Neural crest cell (in vitro differentiated cells): ENCODE results near the gene LDLRAD3. TPM values are rescaled to one million over a fixed set of nuclear protein-coding genes. Genes with fewer than 3 reads are reported as not detected.
A peak's percentile ranks its signal among the peaks of the same experiment; 100 is the strongest.

ENCODE experiments used
- DNase-seq: peaks from one replicate; pipeline ENCODE4 v3.0.0; 2021; ENCODE audit warnings: low read depth, mixed read lengths, low spot score
- H3K27ac Mint-ChIP-seq: one replicate; pipeline ENCODE4 v1.8.0; 2021; ENCODE audit warnings: mild to moderate bottlenecking, mixed read lengths; ENCODE audit not compliant: unreplicated experiment
- H3K27me3 Mint-ChIP-seq: 2 replicates; pipeline ENCODE4 v1.8.0; 2021; ENCODE audit warnings: low read depth, mild to moderate bottlenecking, mixed read lengths
- H3K36me3 Mint-ChIP-seq: 2 replicates; pipeline ENCODE4 v1.8.0; 2021; ENCODE audit warnings: low read depth, mild to moderate bottlenecking, mixed read lengths
- H3K4me1 Mint-ChIP-seq: 2 replicates; pipeline ENCODE4 v1.8.0; 2021; ENCODE audit warnings: mixed read lengths
- H3K4me3 Mint-ChIP-seq: one replicate; pipeline ENCODE4 v1.8.0; 2021; ENCODE audit warnings: mild to moderate bottlenecking, mixed read lengths
- H3K9me3 Mint-ChIP-seq: 2 replicates; pipeline ENCODE4 v1.8.0; 2021; ENCODE audit warnings: mixed read lengths
- total RNA-seq: library from RNA; stranded (reverse); gene quantifications from 2 replicates; pipeline ENCODE4 v1.2.1, GENCODE V29; 2021
- TF ChIP-seq, protein P1 (sequence below): fragments of 200-600 bp; sonication (generic); conservative IDR thresholded peaks from 2 replicates; pipeline ENCODE4 v1.5.0; 2021; ENCODE audit warnings: antibody characterized with exemption, mild to moderate bottlenecking

LDLRAD3 gene
- total RNA-seq, 1 donor from 2014 or later = 30.1 TPM

GRCh38 chr11:36155770-36156160 lies 211.9 kb downstream of the LDLRAD3 start:
- TF ChIP-seq, protein P1, sequence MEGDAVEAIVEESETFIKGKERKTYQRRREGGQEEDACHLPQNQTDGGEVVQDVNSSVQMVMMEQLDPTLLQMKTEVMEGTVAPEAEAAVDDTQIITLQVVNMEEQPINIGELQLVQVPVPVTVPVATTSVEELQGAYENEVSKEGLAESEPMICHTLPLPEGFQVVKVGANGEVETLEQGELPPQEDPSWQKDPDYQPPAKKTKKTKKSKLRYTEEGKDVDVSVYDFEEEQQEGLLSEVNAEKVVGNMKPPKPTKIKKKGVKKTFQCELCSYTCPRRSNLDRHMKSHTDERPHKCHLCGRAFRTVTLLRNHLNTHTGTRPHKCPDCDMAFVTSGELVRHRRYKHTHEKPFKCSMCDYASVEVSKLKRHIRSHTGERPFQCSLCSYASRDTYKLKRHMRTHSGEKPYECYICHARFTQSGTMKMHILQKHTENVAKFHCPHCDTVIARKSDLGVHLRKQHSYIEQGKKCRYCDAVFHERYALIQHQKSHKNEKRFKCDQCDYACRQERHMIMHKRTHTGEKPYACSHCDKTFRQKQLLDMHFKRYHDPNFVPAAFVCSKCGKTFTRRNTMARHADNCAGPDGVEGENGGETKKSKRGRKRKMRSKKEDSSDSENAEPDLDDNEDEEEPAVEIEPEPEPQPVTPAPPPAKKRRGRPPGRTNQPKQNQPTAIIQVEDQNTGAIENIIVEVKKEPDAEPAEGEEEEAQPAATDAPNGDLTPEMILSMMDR = no peak
- Mint-ChIP-seq H3K9me3 (no peaks in the 10 kb centered on the region), H3K36me3 (no peaks in the 10 kb centered on the region), H3K4me3 (no peak overlapping the region), H3K27ac (no peak overlapping the region), H3K27me3 (no peaks in the 10 kb centered on the region), H3K4me1 (peaks cover 17% of the 10 kb centered on the region)
- no peak for DNase-seq

DNA sequence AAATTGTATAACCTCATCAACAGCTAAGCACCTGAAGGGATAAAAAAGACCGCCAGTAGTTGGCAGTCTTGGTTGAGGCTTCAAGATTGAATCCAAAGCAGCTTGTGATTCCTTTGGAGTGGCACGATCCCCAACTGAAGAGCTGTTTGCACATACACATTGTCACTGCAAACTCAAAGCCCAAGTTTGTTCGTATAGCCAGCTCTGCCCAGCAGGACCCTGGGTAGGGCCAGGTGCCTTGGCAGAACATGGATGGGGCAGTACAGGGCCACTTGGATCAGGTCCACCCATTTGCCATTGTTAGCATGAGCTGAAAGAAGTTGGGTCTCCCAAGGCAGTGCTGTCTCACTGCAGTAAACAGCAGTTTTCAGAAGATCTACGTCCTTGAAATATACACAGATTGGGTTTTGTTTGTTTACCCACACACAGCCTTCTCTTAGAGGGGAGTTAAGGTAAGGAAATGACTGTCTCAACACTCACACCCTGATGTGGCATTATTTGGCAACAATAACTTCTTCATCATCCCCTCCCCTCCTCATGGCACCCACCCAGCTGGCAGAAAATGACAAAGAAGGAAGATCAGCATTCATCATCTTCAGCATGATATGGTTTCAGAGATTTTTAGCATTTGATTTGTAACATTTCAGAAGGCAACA lies 212.4 kb downstream of the LDLRAD3 start:
- TF ChIP-seq, protein P1 = no peak
- no peaks in the 10 kb centered on the region for H3K27me3 Mint-ChIP-seq
- H3K27ac Mint-ChIP-seq = no peak overlapping the region
- no peaks in the 10 kb centered on the region for H3K36me3 Mint-ChIP-seq
- H3K9me3 Mint-ChIP-seq = no peaks in the 10 kb centered on the region
- no peak overlapping the region for H3K4me3 Mint-ChIP-seq
- DNase-seq = no peak
- H3K4me1 Mint-ChIP-seq = peaks cover 14% of the 10 kb centered on the region

DNA sequence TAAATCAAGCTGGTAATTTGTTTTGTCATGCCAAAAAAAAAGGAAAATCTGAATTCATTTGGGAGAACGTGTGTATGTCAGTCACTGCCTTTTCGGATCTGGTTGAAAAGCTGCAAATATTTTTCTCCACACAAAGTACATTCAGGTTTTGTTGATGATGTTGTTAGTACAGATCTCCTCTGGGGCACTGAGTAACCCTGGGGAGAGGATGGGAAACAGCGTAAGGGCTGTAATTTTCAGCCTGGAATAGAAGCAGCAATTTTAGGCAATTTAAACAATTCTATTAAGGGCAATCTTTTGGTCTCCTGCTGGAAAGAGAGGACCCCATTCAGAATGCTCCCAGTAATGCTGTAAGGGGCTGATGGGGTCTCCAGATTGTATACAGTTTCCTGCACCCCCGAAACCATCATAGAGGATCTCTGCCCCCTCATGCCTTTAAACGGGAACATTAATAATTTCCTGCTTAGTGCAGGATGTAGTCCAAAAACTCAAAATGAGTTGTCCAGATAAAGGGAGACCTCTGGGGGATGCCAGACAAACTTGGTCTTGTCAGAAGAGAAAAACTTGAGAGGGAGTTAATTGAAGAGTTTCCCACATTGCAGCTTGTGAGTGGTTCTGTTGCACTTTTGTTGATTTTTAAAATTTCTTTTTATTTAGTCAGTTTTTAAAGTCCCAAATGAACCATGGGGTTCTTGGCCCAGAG lies 213.1 kb downstream of the LDLRAD3 start:
- TF ChIP-seq, protein P1 = no peak
- no peak overlapping the region for H3K4me3 Mint-ChIP-seq
- H3K27ac Mint-ChIP-seq = no peak overlapping the region
- peaks cover 14% of the 10 kb centered on the region for H3K4me1 Mint-ChIP-seq
- no peaks in the 10 kb centered on the region for H3K36me3 Mint-ChIP-seq
- DNase-seq = no peak
- no peaks in the 10 kb centered on the region for H3K27me3 Mint-ChIP-seq
- no peaks in the 10 kb centered on the region for H3K9me3 Mint-ChIP-seq

DNA sequence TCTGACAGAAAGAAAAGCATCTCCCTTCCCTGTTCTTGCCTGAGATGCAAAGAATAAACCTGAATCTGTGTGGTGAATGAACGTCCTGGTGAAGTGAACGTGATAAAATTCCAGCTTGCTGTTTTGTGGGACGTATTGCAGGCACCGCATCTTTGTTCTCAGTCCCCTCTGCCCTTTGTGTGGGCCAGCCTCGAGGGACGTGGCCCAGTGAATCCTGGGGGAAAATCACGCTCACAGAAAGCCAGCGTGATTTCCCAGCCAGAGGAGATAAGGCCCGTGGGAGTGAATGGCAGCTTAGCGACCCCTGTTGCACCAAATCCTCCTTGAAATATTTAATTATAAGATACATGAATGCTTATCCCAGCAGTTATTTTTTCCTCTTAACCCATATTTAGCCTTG lies 216.2 kb downstream of the LDLRAD3 start:
- Mint-ChIP-seq H3K9me3 (no peaks in the 10 kb centered on the region), H3K27me3 (no peaks in the 10 kb centered on the region), H3K36me3 (no peaks in the 10 kb centered on the region), H3K4me1 (peaks cover 18% of the 10 kb centered on the region), H3K27ac (peak overlapping the region; percentile 81), H3K4me3 (no peak overlapping the region)
- no peak for DNase-seq
- TF ChIP-seq, protein P1 = no peak

- Mint-ChIP-seq H3K27me3 (no peaks in the 10 kb centered on the region), H3K4me1 (peaks cover 14% of the 10 kb centered on the region), H3K9me3 (no peaks in the 10 kb centered on the region), H3K4me3 (no peak overlapping the region), H3K27ac (no peak overlapping the region), H3K36me3 (no peaks in the 10 kb centered on the region)
- TF ChIP-seq, protein P1 = no peak
- no peak for DNase-seq
Observed at GRCh38 chr11:36161572-36161971, 217.7 kb downstream of the LDLRAD3 start.
